Testis (tissue), 2 donors: ENCODE data around the gene ANKRD11.
"Not testable (repeated sequence)": the region's sequence is repeated elsewhere in the genome, so short reads cannot be mapped to it uniquely, and the experiment has no call there.

Experiments
- CTCF ChIP-seq, 3 experiments: fragments of 450-650 bp in 2 of 3; fragments of 200-600 bp in 1 of 3; sonication (generic) in 1 of 3; IDR thresholded peaks; one replicate each; pipeline ENCODE4 v1.5.1; 2016 to 2019; ENCODE audit warnings: antibody characterized with exemption in 3 of 3, mild to moderate bottlenecking in 2 of 3, moderate library complexity in 1 of 3
- POLR2A ChIP-seq: fragments of 450-650 bp; IDR thresholded peaks from one replicate; pipeline ENCODE4 v1.6.1; 2017; ENCODE audit warnings: antibody characterized with exemption, mild to moderate bottlenecking, moderate library complexity

- not testable (repeated sequence) for TF ChIP-seq CTCF (IDR thresholded peaks at IDR 0.05); POLR2A
Observed at GRCh38 chr16:89299357-89300111, 190.8 kb downstream of the ANKRD11 start.
